Breast epithelium (tissue), 4 donors: ENCODE data around the gene RNF112. TPM values are rescaled to one million over a fixed set of nuclear protein-coding genes. Genes with fewer than 3 reads are reported as not detected.
A peak's percentile ranks its signal among the peaks of the same experiment; 100 is the strongest.

ENCODE experiments used
- DNase-seq, 2 donors: peaks; one replicate each; pipeline ENCODE4 v3.0.0-alpha.2; 2019; ENCODE audit warnings: low spot score in 2 of 2
- H3K27ac ChIP-seq, 2 donors: fragments of 200-600 bp; sonication (generic) in 1 of 2; one replicate each; pipeline ENCODE4 v1.5.1; 2016 to 2019; ENCODE audit warnings: mild to moderate bottlenecking in 1 of 2
- H3K27me3 ChIP-seq, 2 donors: fragments of 200-600 bp; sonication (generic) in 1 of 2; one replicate each; pipeline versions ENCODE4 v1.5.1 to v1.6.0; 2017 to 2019; ENCODE audit warnings: control low read depth in 1 of 2, mild to moderate bottlenecking in 1 of 2
- H3K36me3 ChIP-seq: fragments of 200-600 bp; one replicate; pipeline ENCODE4 v1.5.1; 2019
- H3K4me1 ChIP-seq, 2 donors: fragments of 200-600 bp; sonication (generic); one replicate each; pipeline ENCODE4 v1.5.1; 2016 to 2019; ENCODE audit warnings: control low read depth in 1 of 2
- H3K4me3 ChIP-seq, 3 donors: fragments of 200-600 bp; sonication (generic); 1 replicate in 2 of 3; 2 replicates in 1 of 3; pipeline ENCODE4 v1.5.1; 2016 to 2019; ENCODE audit warnings: mild to moderate bottlenecking in 3 of 3, moderate library complexity in 2 of 3
- H3K9me3 ChIP-seq, 2 donors: fragments of 200-600 bp; sonication (generic) in 1 of 2; one replicate each; pipeline ENCODE4 v1.5.1; 2016 to 2019; ENCODE audit warnings: control low read depth in 1 of 2
- CTCF ChIP-seq, 3 donors: fragments of 450-650 bp; IDR thresholded peaks; one replicate each; pipeline ENCODE4 v1.5.1; 2016 to 2017; ENCODE audit warnings: antibody characterized with exemption in 3 of 3, mild to moderate bottlenecking in 3 of 3, moderate library complexity in 3 of 3
- POLR2A ChIP-seq: fragments of 450-650 bp; IDR thresholded peaks from one replicate; pipeline ENCODE4 v1.6.1; 2016; ENCODE audit warnings: antibody characterized with exemption, mild to moderate bottlenecking, moderate library complexity
- POLR2AphosphoS5 ChIP-seq, 3 donors: sonication (generic); formaldehyde crosslinking; IDR thresholded peaks; one replicate each; pipeline ENCODE4 v1.6.1; 2017; ENCODE audit warnings: antibody characterized with exemption in 3 of 3
- intact Hi-C: fragments of 100-400 bp; cut with DNase I; formaldehyde crosslinking; loops from one replicate; pipeline ENCODE4 v1.15.1; 2023; ENCODE audit warnings: low total_unique reads
- total RNA-seq, 3 donors: library from RNA; depleted of rRNA; stranded (reverse); fragments of >200 nt; gene quantifications; one replicate each; pipeline ENCODE4 v1.1.0, GENCODE V29; 2016

The RNF112 gene
- total RNA-seq, 3 donors from 2014 or later: 0.96 to 2.9 (median 2.3) TPM

- intact Hi-C loops: no loop called here
- Histone ChIP-seq H3K9me3 (no peaks in the 10 kb centered on the region), H3K27ac (peak overlapping the region in 1 of 2 donors; percentile 29), H3K4me3 (no peak overlapping the region), H3K4me1 (no peaks in the 10 kb centered on the region), H3K36me3 (no peaks in the 10 kb centered on the region), H3K27me3 (no peaks in the 10 kb centered on the region)
- no peak for DNase-seq
- TF ChIP-seq POLR2A (no peak), CTCF (IDR thresholded peaks at IDR 0.05) (no peak), POLR2AphosphoS5 (IDR thresholded peaks at IDR 0.05) (no peak)
Measured at GRCh38 chr17:19403021-19403420, 8.0 kb upstream of the RNF112 start.

GRCh38 chr17:19404264-19404663, 6.8 kb upstream of the RNF112 start:
- Histone ChIP-seq H3K27me3 (no peaks in the 10 kb centered on the region), H3K4me3 (no peak overlapping the region), H3K36me3 (no peaks in the 10 kb centered on the region), H3K9me3 (no peaks in the 10 kb centered on the region), H3K4me1 (no peaks in the 10 kb centered on the region), H3K27ac (no peak overlapping the region)
- DNase-seq: no peak
- intact Hi-C loops: no loop called here
- no peak for TF ChIP-seq POLR2AphosphoS5 (IDR thresholded peaks at IDR 0.05)
- no peak for TF ChIP-seq POLR2A
- TF ChIP-seq CTCF (IDR thresholded peaks at IDR 0.05): no peak

GRCh38 chr17:19405114-19405513, 5.9 kb upstream of the RNF112 start:
- no peaks in the 10 kb centered on the region for H3K36me3 ChIP-seq
- TF ChIP-seq CTCF (IDR thresholded peaks at IDR 0.05): no peak
- no peak for TF ChIP-seq POLR2A
- no peak for TF ChIP-seq POLR2AphosphoS5 (IDR thresholded peaks at IDR 0.05)
- intact Hi-C loops: no loop called here
- no peaks in the 10 kb centered on the region for H3K4me1 ChIP-seq
- H3K9me3 ChIP-seq: no peaks in the 10 kb centered on the region
- H3K27ac ChIP-seq: no peak overlapping the region
- no peak overlapping the region for H3K4me3 ChIP-seq
- no peak for DNase-seq
- no peaks in the 10 kb centered on the region for H3K27me3 ChIP-seq

GRCh38 chr17:19407601-19408345, 3.3 kb upstream of the RNF112 start:
- no peak for DNase-seq
- Histone ChIP-seq H3K4me1 (no peaks in the 10 kb centered on the region), H3K27ac (no peak overlapping the region), H3K27me3 (no peaks in the 10 kb centered on the region), H3K36me3 (no peaks in the 10 kb centered on the region), H3K9me3 (no peaks in the 10 kb centered on the region), H3K4me3 (no peak overlapping the region)
- intact Hi-C loops: no loop called here
- TF ChIP-seq CTCF (IDR thresholded peaks at IDR 0.05) (no peak), POLR2A (no peak), POLR2AphosphoS5 (IDR thresholded peaks at IDR 0.05) (no peak)

- H3K4me1 ChIP-seq: no peaks in the 10 kb centered on the region
- no peak overlapping the region for H3K27ac ChIP-seq
- H3K36me3 ChIP-seq: no peaks in the 10 kb centered on the region
- TF ChIP-seq POLR2AphosphoS5 (IDR thresholded peaks at IDR 0.05): no peak
- TF ChIP-seq POLR2A: no peak
- no peak for TF ChIP-seq CTCF (IDR thresholded peaks at IDR 0.05)
- no peak overlapping the region for H3K4me3 ChIP-seq
- H3K27me3 ChIP-seq: no peaks in the 10 kb centered on the region
- intact Hi-C loops: no loop called here
- no peaks in the 10 kb centered on the region for H3K9me3 ChIP-seq
- no peak for DNase-seq
Measured at GRCh38 chr17:19408346-19408710, 2.7 kb upstream of the RNF112 start.
